HCT116 (cell line): ENCODE measurements around the gene IL18BP.

Experiments used
- POLR2A ChIP-seq: IDR thresholded peaks from 2 replicates; pipeline ENCODE4 v1.7.0; 2011; ENCODE audit warnings: borderline replicate concordance; ENCODE audit not compliant: insufficient read depth, insufficient read length; ENCODE audit errors: extremely low read depth
- TF ChIP-seq, protein P1 (sequence below), 3 experiments: fragments of 200-600 bp in 1 of 3; sonication (generic) in 1 of 3; IDR thresholded peaks in 2 of 3; conservative IDR thresholded peaks in 1 of 3; 2 replicates each; pipeline ENCODE4 v1.5.1; 2012 to 2017; ENCODE audit warnings: low read depth in 2 of 3, low read length in 2 of 3, antibody characterized with exemption in 1 of 3, borderline replicate concordance in 1 of 3, control low read depth in 1 of 3, mild to moderate bottlenecking in 1 of 3, mixed read lengths in 1 of 3, mixed run types in 1 of 3, moderate library complexity in 1 of 3; ENCODE audit not compliant: insufficient read depth in 1 of 3

DNA sequence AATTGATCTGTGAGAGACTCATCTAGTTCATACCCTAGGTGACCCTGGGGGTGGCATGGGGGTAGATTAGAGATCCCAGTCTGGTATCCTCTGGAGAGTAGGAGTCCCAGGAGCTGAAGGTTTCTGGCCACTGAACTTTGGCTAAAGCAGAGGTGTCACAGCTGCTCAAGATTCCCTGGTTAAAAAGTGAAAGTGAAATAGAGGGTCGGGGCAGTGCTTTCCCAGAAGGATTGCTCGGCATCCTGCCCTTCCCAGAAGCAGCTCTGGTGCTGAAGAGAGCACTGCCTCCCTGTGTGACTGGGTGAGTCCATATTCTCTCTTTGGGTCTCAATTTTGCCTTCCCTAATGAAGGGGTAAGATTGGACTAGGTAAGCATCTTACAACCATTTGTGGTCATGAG is 653 bp downstream of the IL18BP start:
- no peak for TF ChIP-seq POLR2A
- TF ChIP-seq, protein P1, sequence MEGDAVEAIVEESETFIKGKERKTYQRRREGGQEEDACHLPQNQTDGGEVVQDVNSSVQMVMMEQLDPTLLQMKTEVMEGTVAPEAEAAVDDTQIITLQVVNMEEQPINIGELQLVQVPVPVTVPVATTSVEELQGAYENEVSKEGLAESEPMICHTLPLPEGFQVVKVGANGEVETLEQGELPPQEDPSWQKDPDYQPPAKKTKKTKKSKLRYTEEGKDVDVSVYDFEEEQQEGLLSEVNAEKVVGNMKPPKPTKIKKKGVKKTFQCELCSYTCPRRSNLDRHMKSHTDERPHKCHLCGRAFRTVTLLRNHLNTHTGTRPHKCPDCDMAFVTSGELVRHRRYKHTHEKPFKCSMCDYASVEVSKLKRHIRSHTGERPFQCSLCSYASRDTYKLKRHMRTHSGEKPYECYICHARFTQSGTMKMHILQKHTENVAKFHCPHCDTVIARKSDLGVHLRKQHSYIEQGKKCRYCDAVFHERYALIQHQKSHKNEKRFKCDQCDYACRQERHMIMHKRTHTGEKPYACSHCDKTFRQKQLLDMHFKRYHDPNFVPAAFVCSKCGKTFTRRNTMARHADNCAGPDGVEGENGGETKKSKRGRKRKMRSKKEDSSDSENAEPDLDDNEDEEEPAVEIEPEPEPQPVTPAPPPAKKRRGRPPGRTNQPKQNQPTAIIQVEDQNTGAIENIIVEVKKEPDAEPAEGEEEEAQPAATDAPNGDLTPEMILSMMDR (IDR thresholded peaks at IDR 0.05 in 2 of 3, conservative IDR thresholded peaks at IDR 0.05 in 1 of 3; ENCODE audit: borderline replicate concordance in 1 of 3, insufficient read depth in 1 of 3, low read depth in 2 of 3, low read length in 2 of 3) = no peak
